NCI-H82 treated with DMSO at 0.1 percent for 48 hours (cell line): ENCODE data around the gene CABLES1.

Experiments used
- DNase-seq: peaks from one replicate; lab custom pipeline; 2025; ENCODE audit not compliant: unreplicated experiment; lab: John Stamatoyannopoulos, UW

CABLES1 gene

GRCh38 chr18:23189768-23190661 lies 54.7 kb downstream of the CABLES1 start:
- no peak for DNase-seq

GRCh38 chr18:23191232-23191631 lies 55.9 kb downstream of the CABLES1 start:
- DNase-seq: no peak

GRCh38 chr18:23193742-23194141 lies 58.5 kb downstream of the CABLES1 start:
- no peak for DNase-seq

GRCh38 chr18:23194155-23194996 lies 59.1 kb downstream of the CABLES1 start:
- no peak for DNase-seq

- peak; percentile 48 for DNase-seq
Measured at GRCh38 chr18:23194997-23195957, 60.0 kb downstream of the CABLES1 start.

DNA sequence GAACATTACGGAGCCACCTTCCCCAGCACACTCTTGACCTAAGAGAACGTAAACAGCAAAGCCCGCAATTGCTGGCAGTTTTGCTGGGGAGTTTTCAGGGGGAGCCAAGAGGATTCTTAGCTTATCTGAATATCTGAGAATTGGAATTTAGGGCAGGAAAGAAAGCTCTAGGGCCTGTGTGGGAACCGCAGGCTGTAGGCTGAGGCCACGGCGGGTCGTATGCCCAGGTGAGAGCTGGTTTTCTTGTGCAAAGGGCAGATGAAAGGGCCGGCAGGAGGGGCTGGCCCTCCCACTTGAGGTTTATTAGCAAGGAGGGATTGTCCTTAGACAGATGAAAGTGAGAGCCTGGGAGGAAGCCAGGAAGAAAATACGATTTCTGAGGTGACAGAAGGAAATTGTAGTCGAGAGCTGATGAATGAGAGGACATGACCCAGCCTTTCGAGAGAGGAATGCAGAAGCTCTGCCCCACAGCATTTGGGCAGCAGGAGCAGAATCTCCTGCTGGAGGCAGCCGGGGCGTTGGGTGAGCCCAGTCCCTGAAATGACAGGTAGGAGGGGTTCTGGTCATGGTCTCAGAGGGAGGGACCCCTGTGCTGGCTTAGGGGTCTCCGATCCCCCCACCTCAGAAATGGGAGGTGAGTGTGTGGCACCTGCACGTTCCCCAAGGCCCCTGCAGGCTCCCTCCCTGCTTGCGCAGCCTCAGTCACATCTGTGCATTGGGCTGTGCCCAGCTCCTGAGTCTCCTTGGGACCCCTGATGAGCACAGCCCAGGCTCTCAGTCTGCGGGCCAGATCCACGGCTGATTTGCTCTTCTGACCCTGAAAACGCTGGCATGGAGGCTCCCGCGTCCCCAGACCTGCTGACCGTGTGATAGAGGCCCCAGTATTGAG lies 61.1 kb downstream of the CABLES1 start:
- DNase-seq: peak; percentile 44

DNA sequence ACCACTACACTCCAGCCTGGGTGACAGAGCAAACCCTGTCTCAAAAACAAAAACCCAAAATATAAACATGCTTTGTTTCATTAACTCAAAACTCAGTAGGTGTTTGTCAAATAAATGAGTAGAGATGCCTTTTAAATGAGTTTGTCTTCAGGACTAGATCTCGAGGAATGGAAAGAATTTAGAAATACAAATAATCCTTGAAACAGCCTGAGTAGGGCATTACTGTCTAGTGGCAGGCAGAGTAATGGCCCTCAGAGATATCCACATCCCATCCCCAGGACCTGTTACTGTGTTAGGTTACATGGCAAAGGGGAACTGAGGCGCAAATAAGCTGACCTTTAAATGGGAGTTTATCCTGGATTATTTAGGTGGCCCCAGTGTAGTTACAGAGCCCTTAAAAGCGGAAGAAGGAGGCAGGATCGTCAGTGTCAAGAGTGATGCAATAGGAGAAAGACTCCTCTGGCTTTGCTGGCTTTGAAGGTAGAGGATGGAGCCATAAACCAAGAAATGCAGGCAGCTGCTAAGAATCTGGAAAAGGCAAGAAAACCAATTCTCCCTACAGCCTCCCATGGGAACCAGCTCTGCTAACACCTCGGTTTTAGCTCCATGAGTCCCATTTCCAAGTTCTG lies 63.0 kb downstream of the CABLES1 start:
- DNase-seq: no peak

- no peak for DNase-seq
Measured at GRCh38 chr18:23200756-23201155, 65.5 kb downstream of the CABLES1 start.

- DNase-seq: no peak
Measured at GRCh38 chr18:23201741-23202140, 66.5 kb downstream of the CABLES1 start.

GRCh38 chr18:23203891-23204432 lies 68.7 kb downstream of the CABLES1 start:
- no peak for DNase-seq

GRCh38 chr18:23204589-23205235 lies 69.4 kb downstream of the CABLES1 start:
- no peak for DNase-seq

GRCh38 chr18:23205980-23206379 lies 70.7 kb downstream of the CABLES1 start:
- no peak for DNase-seq

DNA sequence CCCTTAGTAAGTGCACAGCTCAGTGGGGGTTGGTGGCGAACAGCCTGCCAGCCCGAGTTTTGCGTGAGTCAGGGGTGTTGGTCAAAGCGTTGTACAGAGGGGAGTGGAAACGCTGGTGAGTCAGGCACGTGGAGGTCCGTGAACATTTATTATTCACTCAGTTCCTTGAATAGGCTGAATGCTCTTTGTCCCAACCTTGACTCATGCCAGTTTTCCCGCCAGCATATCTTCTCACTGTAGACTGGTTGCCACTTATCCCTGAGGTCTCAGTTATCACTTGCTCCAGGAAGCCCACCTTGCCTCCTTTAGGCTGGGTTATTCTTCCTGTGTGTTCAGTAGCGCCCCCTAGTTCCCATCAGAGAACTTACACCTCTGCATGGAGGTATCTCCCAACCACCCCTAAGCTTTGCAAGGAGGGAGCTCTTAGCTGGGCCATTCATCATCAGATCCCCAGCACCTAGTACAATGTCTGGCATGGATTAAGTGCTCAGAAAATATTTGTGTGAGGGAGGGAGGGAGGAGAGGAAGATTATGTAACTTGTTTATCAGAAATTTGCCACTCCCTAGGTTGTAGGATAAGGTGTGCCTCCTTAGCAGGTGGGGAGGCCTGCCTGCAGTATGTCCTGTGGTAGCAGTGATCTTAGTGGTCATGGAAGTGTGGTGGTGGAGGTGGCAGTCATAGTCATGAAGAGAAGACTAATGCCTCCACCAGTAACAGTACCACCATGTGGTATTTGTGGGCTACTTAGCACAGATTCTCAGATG lies 72.1 kb downstream of the CABLES1 start:
- no peak for DNase-seq

DNA sequence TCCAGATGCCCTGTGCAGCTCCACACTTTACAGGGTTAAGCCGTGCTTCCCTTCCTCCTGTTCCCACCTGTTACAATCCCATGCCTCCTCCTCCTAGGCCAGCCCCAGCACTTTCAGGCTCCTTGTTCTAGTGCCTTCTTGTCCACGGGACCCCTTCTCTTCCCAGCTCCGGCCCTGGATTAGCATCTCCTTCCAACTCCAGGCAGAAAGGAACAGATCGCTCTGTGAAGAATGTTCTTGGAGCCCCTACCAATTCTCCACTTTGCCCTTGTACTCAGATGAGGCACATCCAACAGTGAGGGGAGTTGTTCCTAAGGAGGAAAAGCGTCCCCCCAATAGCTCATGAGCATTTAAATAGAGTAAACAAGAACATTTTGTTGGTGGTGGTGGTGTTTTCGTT lies 72.7 kb downstream of the CABLES1 start:
- DNase-seq: no peak

- DNase-seq: no peak
Measured at GRCh38 chr18:23208600-23208999, 73.3 kb downstream of the CABLES1 start.

DNA sequence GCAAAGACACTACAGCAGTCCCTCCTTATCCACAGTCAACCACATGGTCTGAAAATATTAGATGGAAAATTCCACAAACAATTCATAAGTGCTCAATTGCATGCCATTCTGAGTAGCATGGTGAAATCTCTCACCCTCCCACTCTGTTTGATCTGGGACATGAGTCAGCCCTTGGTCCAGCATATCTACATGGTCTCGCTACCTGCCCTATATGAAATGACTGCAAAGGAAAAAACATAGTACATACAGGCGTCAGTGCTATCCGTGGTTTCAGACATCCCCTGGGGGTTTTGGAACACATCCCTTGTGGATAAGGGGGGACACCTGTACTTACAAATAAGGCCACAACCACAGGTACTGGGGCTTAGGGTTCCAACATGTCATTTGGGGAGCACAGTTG lies 73.7 kb downstream of the CABLES1 start:
- DNase-seq: no peak

DNA sequence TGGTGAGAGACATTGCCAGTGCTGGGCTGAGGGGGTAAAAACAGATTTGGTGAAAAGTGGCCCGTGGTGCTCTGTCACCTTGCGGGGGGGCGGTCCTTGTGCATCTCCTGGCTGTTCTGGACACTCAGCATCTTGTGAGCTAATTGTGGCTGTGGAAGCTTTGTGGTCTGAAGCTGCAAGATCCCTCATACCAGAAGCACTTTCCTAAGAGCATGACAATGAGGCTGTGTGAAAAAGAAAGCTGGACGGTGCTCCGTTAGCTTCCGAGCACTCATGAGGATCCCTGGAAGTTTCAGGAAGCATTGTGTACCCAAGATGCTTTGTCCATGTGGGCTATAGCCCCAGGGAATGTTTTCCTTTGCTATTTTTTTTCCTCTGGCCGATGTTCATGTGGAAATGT lies 74.5 kb downstream of the CABLES1 start:
- no peak for DNase-seq

DNA sequence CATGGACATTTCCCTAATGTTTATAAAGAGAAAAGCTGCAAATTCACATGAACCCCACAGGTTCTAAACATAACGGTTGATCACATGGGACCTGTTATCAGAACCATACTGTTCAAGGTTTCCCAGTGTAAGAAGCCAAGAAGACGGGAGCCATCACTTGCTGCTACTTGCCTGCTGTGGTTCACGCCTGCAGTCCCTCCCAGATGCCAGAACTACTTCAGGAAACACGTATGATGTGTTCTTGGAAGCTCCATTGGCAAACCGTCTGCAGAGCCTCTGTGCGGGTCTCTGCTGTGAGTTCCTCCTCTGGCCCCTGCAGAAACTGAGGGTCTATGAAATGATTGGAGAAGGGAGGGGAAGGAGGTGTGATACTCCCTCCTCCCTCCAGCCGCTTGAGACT lies 75.2 kb downstream of the CABLES1 start:
- no peak for DNase-seq
